Ramos (cell line): ENCODE data around the gene NIT1.

ENCODE experiments used
- in situ Hi-C: fragments of 300-500 bp; cut with MboI; formaldehyde crosslinking; loops from one replicate; pipeline ENCODE4 v1.14.3; 2022; ENCODE audit warnings: low sequenced_read_pairs; ENCODE audit not compliant: unreplicated experiment

Gene NIT1, protein sequence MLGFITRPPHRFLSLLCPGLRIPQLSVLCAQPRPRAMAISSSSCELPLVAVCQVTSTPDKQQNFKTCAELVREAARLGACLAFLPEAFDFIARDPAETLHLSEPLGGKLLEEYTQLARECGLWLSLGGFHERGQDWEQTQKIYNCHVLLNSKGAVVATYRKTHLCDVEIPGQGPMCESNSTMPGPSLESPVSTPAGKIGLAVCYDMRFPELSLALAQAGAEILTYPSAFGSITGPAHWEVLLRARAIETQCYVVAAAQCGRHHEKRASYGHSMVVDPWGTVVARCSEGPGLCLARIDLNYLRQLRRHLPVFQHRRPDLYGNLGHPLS

DNA sequence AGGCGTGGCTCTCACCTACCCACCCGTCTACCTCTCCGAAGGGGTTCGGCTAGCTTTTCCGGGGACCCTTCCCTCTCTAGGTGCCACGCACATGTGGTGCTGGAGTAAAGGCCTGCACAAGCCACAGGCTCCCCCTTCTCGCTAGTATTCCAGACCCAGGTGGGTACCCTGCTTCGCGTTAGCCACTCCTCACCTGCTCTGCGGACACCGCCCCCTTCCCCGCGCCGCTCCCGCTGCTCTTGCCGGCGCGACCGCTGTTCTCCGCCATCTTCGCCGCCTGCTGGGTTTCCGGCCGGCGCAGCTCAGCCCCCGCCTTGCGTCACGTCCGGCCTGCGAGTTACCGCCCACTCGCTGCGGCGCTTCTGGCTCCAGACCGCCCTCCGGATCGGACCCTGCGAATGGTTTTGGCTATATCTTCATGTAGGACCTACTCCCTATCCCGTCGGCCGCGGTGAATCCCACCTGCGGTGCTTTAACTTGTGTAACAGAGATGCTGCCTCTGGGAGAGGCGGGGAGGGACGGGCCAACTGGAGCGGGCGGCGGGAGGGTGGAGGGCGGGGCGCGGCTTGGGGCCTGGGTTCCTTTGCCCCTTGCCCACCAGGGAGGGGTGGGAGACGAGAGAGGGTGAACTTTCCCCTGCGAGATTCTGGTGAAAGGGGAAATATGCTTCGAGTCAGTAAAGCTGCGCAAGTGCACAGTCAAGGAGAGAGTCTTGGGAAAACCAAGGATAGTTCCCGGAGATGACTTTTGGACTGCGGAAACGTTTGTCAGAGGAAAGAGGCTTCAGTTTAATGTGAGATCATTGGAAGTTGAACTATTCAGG, at the start of gene NIT1, which contains the start of gene PFDN2:
TSS of gene NIT1 (plus strand) at position 347 of the 823 bp plus-strand sequence. CDS start at position 419, 72 bp downstream.
TSS of gene PFDN2 (minus strand) at position 279 of the 823 bp plus-strand sequence. CDS start at position 268, 11 bp downstream.
- in situ Hi-C loops = no loop called here

DNA sequence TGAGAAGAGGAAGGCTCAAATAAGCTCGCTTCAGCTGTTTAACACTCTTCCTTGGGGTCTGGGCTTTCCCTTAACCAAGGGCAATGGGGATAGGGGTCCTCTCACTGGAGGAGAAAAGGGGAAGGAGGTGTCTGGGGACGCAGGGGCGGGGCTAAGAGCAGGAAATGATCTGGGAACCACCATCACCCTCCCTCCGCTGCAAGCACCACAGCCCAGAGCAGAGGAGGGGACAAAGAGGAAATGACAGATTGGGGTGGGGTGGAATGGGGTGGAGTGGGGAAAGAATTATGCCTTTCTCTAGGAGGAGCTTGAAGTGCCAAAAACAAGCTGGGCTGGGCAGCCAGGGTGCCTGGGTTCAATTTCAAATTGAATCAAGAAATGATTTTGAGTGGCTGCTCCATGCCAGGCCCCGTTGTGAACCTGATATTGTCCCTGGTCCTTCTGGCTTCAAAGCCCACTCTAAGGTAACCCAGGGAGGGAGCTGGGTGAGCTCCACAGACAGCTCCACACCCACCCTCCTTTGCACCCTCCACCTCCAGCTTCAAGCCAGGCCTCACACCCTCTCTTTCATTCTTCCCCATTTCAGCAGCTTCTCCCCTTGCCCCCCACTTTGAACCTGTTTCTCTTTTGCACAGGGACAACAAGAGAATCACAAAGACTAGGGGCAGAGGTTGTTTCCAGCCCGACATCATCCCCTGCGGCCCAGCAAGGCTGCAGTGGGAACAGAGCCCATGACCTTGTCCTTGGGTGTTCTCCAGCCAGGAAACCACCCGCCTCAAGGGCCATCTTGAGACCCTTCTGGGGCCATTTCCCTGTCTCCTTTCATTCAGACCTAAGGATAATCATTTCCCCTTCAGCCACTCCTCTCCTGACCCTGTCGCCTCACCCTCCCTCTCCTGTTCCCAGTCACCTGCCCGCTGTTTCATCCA, 49.3 kb upstream of the NIT1 start:
- in situ Hi-C loops = no loop called here

DNA sequence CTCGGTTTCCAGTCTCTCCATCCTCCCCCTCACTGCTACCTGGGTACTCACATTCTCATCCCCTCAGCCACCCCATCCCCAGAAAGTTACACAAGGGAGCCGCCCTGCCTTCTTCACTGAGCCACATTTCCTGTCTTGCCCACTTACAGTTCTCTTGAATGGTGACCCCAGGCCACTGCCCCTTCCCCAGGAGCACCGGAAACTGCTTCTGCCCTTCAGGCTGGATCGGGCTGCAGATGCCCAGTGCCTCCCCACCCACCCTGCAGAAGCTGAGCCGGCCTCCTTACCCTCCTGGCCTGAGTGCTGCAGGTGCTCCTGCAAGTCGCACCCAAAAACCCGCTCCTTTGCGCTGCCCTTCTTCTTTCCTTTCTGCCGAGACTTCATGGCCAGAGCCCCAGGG, 48.7 kb upstream of the NIT1 start:
- in situ Hi-C loops = no loop called here

- in situ Hi-C loops = no loop called here
Observed at GRCh38 chr1:161069731-161070270, 48.1 kb upstream of the NIT1 start, which contains the start of gene ARHGAP30. TSS of gene ARHGAP30 (minus strand) at chr1:161069891. CDS start at chr1:161069624, 267 bp downstream.

DNA sequence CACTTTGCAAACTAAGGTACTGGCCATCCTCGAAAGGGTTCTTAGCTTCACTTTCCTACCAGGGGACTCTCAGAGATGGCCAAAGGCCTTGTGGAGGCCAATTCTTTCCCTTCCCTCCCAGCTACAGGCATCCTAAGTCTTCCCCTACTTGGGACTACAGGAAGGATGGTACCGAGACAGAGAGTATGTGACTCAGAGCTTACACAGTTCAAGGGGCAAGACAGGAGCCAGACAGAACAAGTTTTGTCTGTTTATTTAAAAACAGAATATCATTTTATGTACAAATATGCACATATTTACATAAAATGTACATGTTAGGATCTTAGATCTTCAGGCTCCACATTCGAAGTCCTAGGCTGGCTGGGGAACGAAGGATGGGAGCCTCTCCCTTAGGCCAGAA, 47.1 kb upstream of the NIT1 start:
- in situ Hi-C loops = no loop called here

- in situ Hi-C loops = no loop called here
Observed at GRCh38 chr1:161071886-161072371, 46.0 kb upstream of the NIT1 start.

DNA sequence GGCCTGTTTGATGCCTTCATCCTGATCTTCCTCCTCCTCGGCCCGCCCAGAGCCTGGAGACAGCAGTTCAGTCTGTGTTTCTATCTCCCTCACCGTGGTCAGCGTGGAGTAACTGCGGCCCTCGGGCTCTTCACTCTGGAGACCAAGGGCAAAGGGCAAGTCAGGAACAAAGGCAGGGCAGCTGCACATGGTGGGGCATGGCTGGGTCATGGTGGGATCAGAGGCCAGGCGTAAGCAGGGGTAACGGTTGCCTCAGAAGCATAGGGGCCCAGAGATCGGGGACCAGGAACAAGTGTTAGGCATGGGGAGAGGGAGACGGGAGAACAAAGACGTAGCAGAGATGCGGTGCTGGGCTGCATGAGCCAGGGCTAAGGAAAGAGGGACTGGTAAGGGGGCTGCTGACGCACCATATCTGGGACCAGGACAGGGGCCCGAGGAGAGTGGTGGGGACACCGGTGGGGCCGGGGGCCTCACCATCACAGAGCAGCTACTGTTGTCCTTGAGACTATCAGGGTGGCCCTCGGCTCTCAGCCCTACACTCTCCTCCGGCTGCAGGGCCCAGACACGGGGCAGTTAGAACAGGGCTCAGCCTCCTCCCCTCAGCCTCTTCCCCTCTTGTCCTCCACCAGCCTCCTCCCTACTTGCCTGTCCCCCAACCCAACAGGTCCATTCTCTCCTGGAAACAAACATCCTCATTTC, 45.0 kb upstream of the NIT1 start:
- in situ Hi-C loops = no loop called here

- in situ Hi-C loops = no loop called here
Observed at GRCh38 chr1:161073474-161074121, 44.3 kb upstream of the NIT1 start.

GRCh38 chr1:161074676-161075368, 43.1 kb upstream of the NIT1 start:
- in situ Hi-C loops = no loop called here

DNA sequence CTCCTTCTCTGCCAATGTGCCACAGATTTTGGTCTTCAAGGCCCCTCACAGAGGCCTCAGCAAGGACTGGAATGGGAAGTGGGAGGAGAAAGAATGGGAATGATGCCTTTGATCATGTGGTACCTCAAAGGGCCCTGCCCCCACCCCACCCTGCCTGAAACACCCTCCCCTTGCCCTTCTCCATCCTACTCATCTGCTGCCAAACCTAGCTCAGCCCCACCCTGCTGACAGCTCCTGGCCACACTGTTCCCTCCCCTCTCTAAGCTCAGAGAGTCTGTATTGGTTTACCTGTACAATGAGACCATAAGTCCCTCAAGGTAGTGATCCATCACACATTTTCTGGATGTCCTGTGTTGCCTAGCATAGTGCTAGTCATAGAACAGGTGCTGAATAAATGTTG, 41.5 kb upstream of the NIT1 start:
- in situ Hi-C loops = no loop called here

DNA sequence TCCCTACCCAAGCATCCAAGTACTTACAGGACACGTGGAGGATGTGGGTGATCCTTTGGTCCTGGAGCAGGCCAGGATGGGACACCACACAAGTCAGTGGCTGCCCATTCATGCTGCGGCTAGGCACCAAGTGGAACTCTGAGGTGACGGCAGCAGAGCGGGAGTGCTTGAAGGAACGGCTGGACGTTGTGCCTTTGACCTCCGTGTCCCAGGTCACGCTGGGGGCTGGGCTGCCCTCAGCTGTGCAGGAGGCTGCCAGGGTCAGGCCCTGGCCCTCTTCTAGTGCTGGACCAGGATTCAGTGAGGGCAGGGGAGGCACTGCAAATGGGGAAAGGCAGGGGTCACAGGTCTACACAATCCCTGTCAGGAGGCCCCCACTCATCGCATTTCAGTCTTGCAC, 40.5 kb upstream of the NIT1 start:
- in situ Hi-C loops = no loop called here

DNA sequence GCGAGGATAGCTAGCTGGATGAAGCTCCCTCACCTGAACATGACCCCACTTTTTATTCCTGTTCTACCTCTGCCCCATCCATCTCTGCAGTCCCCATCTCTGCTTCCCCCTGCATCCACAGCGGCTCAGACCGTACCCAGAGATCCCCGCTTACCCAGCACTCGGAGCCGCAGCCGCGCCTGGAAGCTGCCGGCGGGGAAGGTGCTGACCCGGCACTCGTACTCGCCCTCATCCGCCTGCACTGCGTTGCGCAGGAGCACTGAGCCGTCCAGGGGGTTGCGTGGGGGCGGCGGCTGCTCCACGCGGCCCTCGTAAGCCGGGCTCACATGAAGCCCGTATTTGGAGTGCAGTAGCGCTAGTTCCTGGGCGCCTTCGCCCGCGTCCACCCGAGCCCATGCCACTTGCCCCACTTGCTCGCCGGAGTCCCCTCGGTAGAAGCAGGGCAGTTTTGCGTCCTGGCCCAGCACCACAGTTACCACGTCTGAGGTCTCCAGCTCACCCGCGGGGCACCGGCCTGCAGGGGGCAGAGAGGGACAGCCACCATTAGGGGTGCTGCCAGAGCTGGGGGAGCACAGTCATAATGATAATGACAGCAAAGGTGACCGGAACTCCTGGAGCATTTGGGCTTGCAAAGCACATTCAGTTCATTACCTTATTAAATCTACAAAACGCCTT, 38.3 kb upstream of the NIT1 start:
- in situ Hi-C loops = no loop called here

- in situ Hi-C loops = no loop called here
Observed at GRCh38 chr1:161080441-161081405, 37.2 kb upstream of the NIT1 start.

- in situ Hi-C loops = no loop called here
Observed at GRCh38 chr1:161081519-161081918, 36.4 kb upstream of the NIT1 start.

GRCh38 chr1:161082483-161082882, 35.4 kb upstream of the NIT1 start:
- in situ Hi-C loops = no loop called here

GRCh38 chr1:161082996-161083747, 34.7 kb upstream of the NIT1 start:
- in situ Hi-C loops = no loop called here
